ENCODE data around the gene ADAMTS16.

Gene ADAMTS16

GRCh38 chr5:5105531-5105930 lies 34.6 kb upstream of the ADAMTS16 start:
- TF ChIP-seq EZH2 (optimal IDR thresholded peaks at IDR 0.05; ENCODE audit: low read depth, low read length) = no peak
- no peak for TF ChIP-seq CTCF (IDR thresholded peaks at IDR 0.05; ENCODE audit: low read length)
- TF ChIP-seq EZH2phosphoT487 (IDR thresholded peaks at IDR 0.05; ENCODE audit: low read length) = no peak
- H3K9me3 ChIP-seq (replicated peaks; ENCODE audit: insufficient read depth, low read length) = no peaks in the 10 kb centered on the region
- no peak overlapping the region for H3K4me2 ChIP-seq (ENCODE audit: low read depth, low read length)
- no peaks in the 10 kb centered on the region for H3K27me3 ChIP-seq (replicated peaks; ENCODE audit: insufficient read depth, low read length)
- no peaks in the 10 kb centered on the region for H3K36me3 ChIP-seq (replicated peaks; ENCODE audit: insufficient read depth, low read length)
- no peaks in the 10 kb centered on the region for H3K9me2 ChIP-seq (replicated peaks; ENCODE audit: insufficient read depth, low read length)
- no peaks in the 10 kb centered on the region for H3K79me2 ChIP-seq (ENCODE audit: low read length)
- no peak overlapping the region for H3K27ac ChIP-seq (ENCODE audit: low read length)
- DNase-seq = no peak
- no peak overlapping the region for H3K4me3 ChIP-seq (ENCODE audit: low read length)
- H2AFZ ChIP-seq (ENCODE audit: low read length) = no peak overlapping the region
- H3K4me1 ChIP-seq (ENCODE audit: low read length) = no peaks in the 10 kb centered on the region
- H3F3A ChIP-seq (ENCODE audit: insufficient read depth, low read length) = no peaks in the 10 kb centered on the region
- no peaks in the 10 kb centered on the region for H4K20me1 ChIP-seq (ENCODE audit: insufficient read depth, low read length)
- H3K9ac ChIP-seq (ENCODE audit: low read length) = no peak overlapping the region

GRCh38 chr5:5116956-5117355 lies 23.2 kb upstream of the ADAMTS16 start:
- no peaks in the 10 kb centered on the region for H3K27me3 ChIP-seq (replicated peaks; ENCODE audit: insufficient read depth, low read length)
- H3K27ac ChIP-seq (ENCODE audit: low read length) = no peak overlapping the region
- no peaks in the 10 kb centered on the region for H3K79me2 ChIP-seq (ENCODE audit: low read length)
- no peak for DNase-seq
- H3K9me2 ChIP-seq (replicated peaks; ENCODE audit: insufficient read depth, low read length) = no peaks in the 10 kb centered on the region
- no peaks in the 10 kb centered on the region for H3F3A ChIP-seq (ENCODE audit: insufficient read depth, low read length)
- no peak for TF ChIP-seq EZH2phosphoT487 (IDR thresholded peaks at IDR 0.05; ENCODE audit: low read length)
- H3K4me3 ChIP-seq (ENCODE audit: low read length) = no peak overlapping the region
- no peak overlapping the region for H3K9ac ChIP-seq (ENCODE audit: low read length)
- H4K20me1 ChIP-seq (ENCODE audit: insufficient read depth, low read length) = no peaks in the 10 kb centered on the region
- no peaks in the 10 kb centered on the region for H3K36me3 ChIP-seq (replicated peaks; ENCODE audit: insufficient read depth, low read length)
- H2AFZ ChIP-seq (ENCODE audit: low read length) = no peak overlapping the region
- no peak overlapping the region for H3K4me2 ChIP-seq (ENCODE audit: low read depth, low read length)
- H3K9me3 ChIP-seq (replicated peaks; ENCODE audit: insufficient read depth, low read length) = no peaks in the 10 kb centered on the region
- H3K4me1 ChIP-seq (ENCODE audit: low read length) = no peaks in the 10 kb centered on the region

GRCh38 chr5:5122776-5123175 lies 17.4 kb upstream of the ADAMTS16 start:
- no peaks in the 10 kb centered on the region for H3K4me1 ChIP-seq (ENCODE audit: low read length)
- no peaks in the 10 kb centered on the region for H3K79me2 ChIP-seq (ENCODE audit: low read length)
- no peak for DNase-seq
- H2AFZ ChIP-seq (ENCODE audit: low read length) = no peak overlapping the region
- H3K9me2 ChIP-seq (replicated peaks; ENCODE audit: insufficient read depth, low read length) = no peaks in the 10 kb centered on the region
- no peak overlapping the region for H3K4me2 ChIP-seq (ENCODE audit: low read depth, low read length)
- no peak overlapping the region for H3K4me3 ChIP-seq (ENCODE audit: low read length)
- no peaks in the 10 kb centered on the region for H3K36me3 ChIP-seq (replicated peaks; ENCODE audit: insufficient read depth, low read length)
- no peak overlapping the region for H3K9ac ChIP-seq (ENCODE audit: low read length)
- no peak for TF ChIP-seq EZH2 (optimal IDR thresholded peaks at IDR 0.05; ENCODE audit: low read depth, low read length)
- TF ChIP-seq CTCF (IDR thresholded peaks at IDR 0.05; ENCODE audit: low read length) = no peak
- TF ChIP-seq EZH2phosphoT487 (IDR thresholded peaks at IDR 0.05; ENCODE audit: low read length) = no peak
- no peaks in the 10 kb centered on the region for H3K9me3 ChIP-seq (replicated peaks; ENCODE audit: insufficient read depth, low read length)
- H4K20me1 ChIP-seq (ENCODE audit: insufficient read depth, low read length) = no peaks in the 10 kb centered on the region
- H3F3A ChIP-seq (ENCODE audit: insufficient read depth, low read length) = no peaks in the 10 kb centered on the region
- no peak overlapping the region for H3K27ac ChIP-seq (ENCODE audit: low read length)
- no peaks in the 10 kb centered on the region for H3K27me3 ChIP-seq (replicated peaks; ENCODE audit: insufficient read depth, low read length)

GRCh38 chr5:5124231-5124630 lies 15.9 kb upstream of the ADAMTS16 start:
- Histone ChIP-seq H3K4me2 (ENCODE audit: low read depth, low read length) (no peak overlapping the region), H3K9ac (ENCODE audit: low read length) (no peak overlapping the region), H3K27me3 (replicated peaks; ENCODE audit: insufficient read depth, low read length) (no peaks in the 10 kb centered on the region), H3K36me3 (replicated peaks; ENCODE audit: insufficient read depth, low read length) (no peaks in the 10 kb centered on the region), H3F3A (ENCODE audit: insufficient read depth, low read length) (no peaks in the 10 kb centered on the region), H3K4me3 (ENCODE audit: low read length) (no peak overlapping the region), H3K4me1 (ENCODE audit: low read length) (no peaks in the 10 kb centered on the region), H2AFZ (ENCODE audit: low read length) (no peak overlapping the region), H3K79me2 (ENCODE audit: low read length) (no peaks in the 10 kb centered on the region), H3K9me3 (replicated peaks; ENCODE audit: insufficient read depth, low read length) (no peaks in the 10 kb centered on the region), H3K9me2 (replicated peaks; ENCODE audit: insufficient read depth, low read length) (no peaks in the 10 kb centered on the region), H3K27ac (ENCODE audit: low read length) (no peak overlapping the region), H4K20me1 (ENCODE audit: insufficient read depth, low read length) (no peaks in the 10 kb centered on the region)
- no peak for TF ChIP-seq EZH2 (optimal IDR thresholded peaks at IDR 0.05; ENCODE audit: low read depth, low read length)
- no peak for DNase-seq

Measured in MM.1S (cell line).